GM21528 (cell line): ENCODE measurements around the gene EML1.

Experiments used
- ATAC-seq: cut with Tn5 transposase; IDR thresholded peaks from one replicate; pipeline ENCODE4 v1.9.1; 2021; ENCODE audit warnings: mild to moderate bottlenecking, moderate library complexity; ENCODE audit not compliant: unreplicated experiment, low FRiP score

EML1 gene

GRCh38 chr14:99777951-99778350 is 15.3 kb upstream of the EML1 start:
- ATAC-seq, result no peak

- no peak for ATAC-seq
Observed at GRCh38 chr14:99779751-99780150, 13.5 kb upstream of the EML1 start.

GRCh38 chr14:99780690-99781089 is 12.5 kb upstream of the EML1 start:
- no peak for ATAC-seq

GRCh38 chr14:99781091-99781490 is 12.1 kb upstream of the EML1 start:
- no peak for ATAC-seq

GRCh38 chr14:99781853-99782610 is 11.2 kb upstream of the EML1 start:
- ATAC-seq, result no peak

GRCh38 chr14:99784508-99784907 is 8.7 kb upstream of the EML1 start:
- no peak for ATAC-seq

- ATAC-seq, result no peak
Observed at GRCh38 chr14:99785426-99785825, 7.8 kb upstream of the EML1 start.

- ATAC-seq, result no peak
Observed at GRCh38 chr14:99786511-99786989, 6.7 kb upstream of the EML1 start.

GRCh38 chr14:99788713-99789112 is 4.5 kb upstream of the EML1 start:
- ATAC-seq, result no peak

GRCh38 chr14:99789581-99789980 is 3.6 kb upstream of the EML1 start:
- no peak for ATAC-seq

- no peak for ATAC-seq
Observed at GRCh38 chr14:99790201-99790977, 2.8 kb upstream of the EML1 start.

- no peak for ATAC-seq
Observed at GRCh38 chr14:99790978-99791376, 2.2 kb upstream of the EML1 start.

- no peak for ATAC-seq
Observed at GRCh38 chr14:99791476-99792209, 1.6 kb upstream of the EML1 start.

- no peak for ATAC-seq
Observed at GRCh38 chr14:99792210-99792535, 1.0 kb upstream of the EML1 start.

GRCh38 chr14:99792551-99793212 is 531 bp upstream of the EML1 start:
- ATAC-seq, result no peak

GRCh38 chr14:99794151-99794780 is 1.1 kb downstream of the EML1 start:
- no peak for ATAC-seq

GRCh38 chr14:99795046-99795445 is 1.8 kb downstream of the EML1 start:
- ATAC-seq, result no peak

GRCh38 chr14:99797231-99797630 is 4.0 kb downstream of the EML1 start:
- no peak for ATAC-seq

- ATAC-seq, result no peak
Observed at GRCh38 chr14:99800781-99801180, 7.6 kb downstream of the EML1 start.
